ENCODE measurements around the gene MMP26.

Gene MMP26

GRCh38 chr11:4704054-4704789 lies at the start of gene MMP26:
Gene MMP26 (plus strand): TSS chr11:4704784.
- DNase-seq (ENCODE audit: low spot score), result no peak

DNA sequence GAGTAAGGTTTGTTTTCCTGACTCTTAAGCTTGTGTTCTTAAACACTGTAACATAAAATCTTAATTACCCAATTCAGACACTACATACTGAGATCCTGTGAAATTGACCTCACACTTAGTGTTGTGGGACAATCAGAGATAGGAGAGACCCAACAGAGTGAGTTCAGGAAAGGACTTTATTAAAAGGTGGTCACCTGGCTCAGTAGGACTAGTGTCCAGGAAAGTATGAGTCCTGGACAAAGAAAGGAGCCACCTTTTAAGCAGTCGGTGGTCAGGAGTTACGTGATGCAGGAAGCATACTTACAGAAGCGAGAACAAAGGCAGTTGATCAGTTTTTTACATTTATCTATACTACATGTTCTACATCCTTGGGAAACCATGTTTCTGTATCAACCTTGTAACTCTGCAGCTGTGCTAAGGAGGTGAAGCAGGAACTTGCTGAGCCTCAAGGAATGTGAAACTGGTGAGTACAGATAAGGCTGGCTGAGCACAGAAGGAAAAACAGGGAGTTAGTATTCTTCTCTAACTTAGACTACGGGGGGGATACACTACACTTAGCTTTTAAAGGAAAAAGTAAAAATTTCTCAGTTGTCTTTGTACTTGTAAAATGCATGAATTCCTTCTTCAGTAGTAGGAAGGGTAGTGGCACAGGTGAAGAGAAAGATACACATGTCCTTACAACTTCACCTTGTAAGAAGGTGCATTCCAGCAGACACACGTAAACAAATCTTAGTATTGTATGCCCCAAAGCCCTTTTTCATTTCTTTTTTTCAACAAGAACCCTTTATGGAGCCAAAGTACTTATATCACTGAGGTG lies 45.7 kb upstream of the MMP26 start:
- DNase-seq (ENCODE audit: low spot score), result no peak

DNA sequence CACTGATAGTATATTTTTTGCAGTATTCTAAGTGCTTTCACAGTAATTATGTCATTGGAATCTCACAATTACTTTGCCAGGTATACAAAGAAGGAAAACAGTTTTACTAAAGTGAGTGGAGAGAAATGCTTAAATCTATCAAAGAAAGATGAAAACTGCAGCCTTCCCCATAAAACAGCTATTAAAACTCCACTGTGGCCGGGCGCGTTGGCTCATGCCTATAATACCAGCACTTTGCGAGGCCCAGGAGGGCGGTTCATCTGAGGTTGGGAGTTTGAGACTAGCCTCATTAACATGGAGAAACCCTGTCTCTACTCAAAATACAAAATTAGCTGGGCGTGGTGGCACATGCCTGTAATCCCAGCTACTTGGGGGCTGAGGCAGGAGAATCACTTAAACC lies 41.7 kb upstream of the MMP26 start:
- no peak for DNase-seq (ENCODE audit: low spot score)

DNA sequence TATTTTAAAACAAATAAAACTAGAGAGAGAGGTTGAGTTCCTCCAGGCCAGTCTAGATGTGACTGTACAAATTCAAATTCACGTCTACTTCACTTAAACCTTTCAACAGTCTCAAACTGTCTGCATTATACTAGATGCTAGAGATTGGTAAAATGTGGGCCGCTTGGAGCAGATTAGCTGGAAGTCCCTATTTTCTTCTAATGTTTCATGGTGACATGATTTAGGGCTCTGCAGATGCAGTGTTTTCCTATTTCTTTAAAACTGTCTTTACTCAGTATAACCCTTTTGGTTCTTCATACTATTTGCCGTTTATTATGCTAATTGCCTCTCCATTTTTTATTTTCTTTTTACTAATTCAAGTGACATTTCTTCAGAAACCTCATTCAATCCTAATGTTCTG lies 40.4 kb upstream of the MMP26 start:
- DNase-seq (ENCODE audit: low spot score), result no peak

DNA sequence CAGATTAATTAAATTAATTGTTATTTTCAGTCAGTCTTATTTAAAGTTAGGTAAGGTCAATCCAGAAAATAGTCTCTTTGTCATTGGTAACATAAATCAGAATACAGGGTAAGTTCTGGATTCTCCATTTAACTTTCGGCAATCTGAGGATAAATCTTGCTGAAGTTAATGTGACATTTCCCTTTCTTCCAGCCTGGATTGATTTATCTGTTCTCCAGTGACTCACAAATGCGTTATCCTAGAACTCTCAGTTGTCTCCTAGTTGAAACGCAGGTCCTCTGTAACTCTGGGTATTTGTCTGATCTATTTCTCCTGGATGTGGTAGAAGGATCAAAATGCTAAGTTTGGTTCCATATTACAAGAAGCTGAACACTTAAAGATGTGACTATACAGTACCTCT lies 39.8 kb upstream of the MMP26 start:
- DNase-seq (ENCODE audit: low spot score), result no peak

GRCh38 chr11:4665424-4665823 lies 39.2 kb upstream of the MMP26 start:
- no peak for DNase-seq (ENCODE audit: low spot score)

- no peak for DNase-seq (ENCODE audit: low spot score)
These were observed 32.8 kb upstream of the MMP26 start for GRCh38 chr11:4671741-4672140.

DNA sequence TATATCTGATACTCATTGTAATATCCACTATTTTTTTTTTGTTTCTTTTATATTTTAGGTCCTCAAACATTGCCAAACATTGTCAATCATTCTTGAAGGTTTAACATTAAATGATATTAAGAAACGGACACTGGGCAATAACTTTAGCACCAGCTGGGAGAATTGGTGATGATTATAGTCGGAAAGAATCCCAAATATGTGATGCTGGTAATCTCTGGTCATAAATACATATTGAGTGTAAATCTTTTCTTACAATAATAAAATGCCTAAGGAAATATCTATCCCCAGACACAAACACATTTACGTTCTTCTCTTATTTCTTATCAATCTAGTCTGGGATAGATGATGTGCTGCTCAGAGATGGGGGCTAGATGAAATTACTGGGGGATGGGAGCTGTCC lies 32.1 kb upstream of the MMP26 start:
- no peak for DNase-seq (ENCODE audit: low spot score)

DNA sequence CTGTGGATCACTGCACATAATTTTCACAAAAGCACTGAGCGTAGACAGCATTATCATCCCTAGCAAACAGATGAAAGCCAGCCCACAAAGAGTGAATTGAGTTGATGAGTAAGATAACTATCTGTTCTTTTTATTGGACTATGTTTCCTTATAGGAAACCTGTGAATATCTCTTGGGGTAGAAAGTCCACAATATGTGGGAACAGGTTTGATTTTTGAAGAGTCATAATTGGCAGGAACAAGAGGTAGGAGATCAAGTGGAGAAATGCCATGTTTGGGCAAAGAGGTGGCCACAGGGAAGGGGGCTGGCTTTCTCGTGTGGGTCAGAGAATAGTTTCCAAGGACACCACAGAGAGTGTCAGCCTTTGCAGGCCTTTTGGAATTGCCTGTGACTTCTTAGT lies 30.8 kb upstream of the MMP26 start:
- DNase-seq (ENCODE audit: low spot score), result no peak

DNA sequence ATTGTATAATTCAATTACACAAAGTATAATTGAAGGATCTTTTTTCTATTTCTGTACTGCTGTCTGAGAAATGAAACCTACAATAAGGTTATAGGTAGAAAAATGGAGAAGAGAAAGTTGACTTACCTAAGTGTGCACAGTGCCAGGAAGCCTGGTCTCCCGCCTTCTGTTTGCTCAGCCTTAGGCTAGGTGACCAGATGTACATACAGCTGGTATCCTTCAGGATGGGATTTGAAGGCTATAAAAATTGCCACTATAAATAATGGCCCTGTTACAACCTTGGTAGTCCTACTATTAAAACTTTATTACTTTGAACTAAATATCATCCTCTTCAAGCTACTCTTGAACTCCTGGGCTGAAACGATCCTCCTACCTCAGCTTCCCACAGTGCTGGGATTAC lies 26.6 kb upstream of the MMP26 start:
- DNase-seq (ENCODE audit: low spot score), result no peak

- DNase-seq (ENCODE audit: low spot score), result no peak
These were observed 24.2 kb upstream of the MMP26 start for GRCh38 chr11:4680341-4680740.

- no peak for DNase-seq (ENCODE audit: low spot score)
These were observed 21.8 kb upstream of the MMP26 start for GRCh38 chr11:4682623-4683419.

DNA sequence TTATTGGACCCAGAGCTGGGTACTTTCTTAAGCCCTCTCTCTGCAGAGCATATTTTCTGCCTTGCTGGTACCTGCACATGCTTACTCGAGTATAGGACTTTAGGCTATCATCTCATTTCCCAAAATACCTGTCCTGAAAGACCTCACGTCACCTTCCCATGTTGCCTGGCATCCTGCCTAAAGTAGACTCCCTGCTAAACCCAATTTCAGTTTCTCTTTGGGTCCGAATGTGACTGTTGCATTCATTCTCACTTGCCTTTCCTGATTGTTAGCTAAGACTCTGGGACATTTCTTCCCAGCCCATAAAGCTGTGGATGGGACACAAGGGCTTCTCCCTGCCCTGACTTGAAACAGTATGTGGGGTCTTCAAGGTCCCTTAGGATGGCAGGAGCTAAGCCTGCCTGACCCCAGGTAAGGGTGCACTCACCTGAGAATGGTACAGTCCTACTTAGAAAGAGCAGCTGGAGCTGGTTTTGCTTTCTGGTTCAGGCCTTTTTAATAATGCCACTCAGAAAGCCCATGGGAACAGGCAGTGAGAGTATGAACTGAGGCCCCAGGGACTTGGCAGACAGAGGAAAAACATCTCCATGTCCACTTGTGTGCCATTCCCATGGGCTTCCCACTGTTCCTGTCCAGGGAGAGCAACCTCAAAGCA lies 19.8 kb upstream of the MMP26 start:
- DNase-seq (ENCODE audit: low spot score), result no peak

- no peak for DNase-seq (ENCODE audit: low spot score)
These were observed 9.1 kb upstream of the MMP26 start for GRCh38 chr11:4695442-4695841.

DNA sequence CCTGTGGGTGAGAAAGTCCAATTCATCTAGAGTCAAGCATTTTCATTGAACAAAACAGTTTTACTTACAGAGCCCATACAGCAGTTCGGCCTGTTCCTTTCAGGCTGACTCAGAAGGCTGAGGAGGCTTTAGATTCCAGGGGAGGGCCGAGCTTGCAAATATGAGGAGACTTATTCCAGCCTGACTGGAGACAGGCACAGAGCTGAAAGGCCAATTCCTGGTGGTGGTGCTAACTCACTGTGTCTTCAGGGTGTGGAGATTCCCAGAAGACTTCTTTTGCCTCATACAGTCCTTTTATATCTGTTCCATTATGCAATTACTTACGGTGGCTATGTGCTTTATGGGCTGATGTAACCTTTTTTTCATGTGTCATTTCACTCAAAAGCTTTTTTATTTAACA lies 7.0 kb upstream of the MMP26 start, which contains the start of gene OR51E2:
Gene OR51E2, minus strand, starts transcription at position 269 of the 400 bp plus-strand sequence. CDS start 15,142 bp downstream, outside the sequence.
- peak; percentile 18 for DNase-seq (ENCODE audit: low spot score)

DNA sequence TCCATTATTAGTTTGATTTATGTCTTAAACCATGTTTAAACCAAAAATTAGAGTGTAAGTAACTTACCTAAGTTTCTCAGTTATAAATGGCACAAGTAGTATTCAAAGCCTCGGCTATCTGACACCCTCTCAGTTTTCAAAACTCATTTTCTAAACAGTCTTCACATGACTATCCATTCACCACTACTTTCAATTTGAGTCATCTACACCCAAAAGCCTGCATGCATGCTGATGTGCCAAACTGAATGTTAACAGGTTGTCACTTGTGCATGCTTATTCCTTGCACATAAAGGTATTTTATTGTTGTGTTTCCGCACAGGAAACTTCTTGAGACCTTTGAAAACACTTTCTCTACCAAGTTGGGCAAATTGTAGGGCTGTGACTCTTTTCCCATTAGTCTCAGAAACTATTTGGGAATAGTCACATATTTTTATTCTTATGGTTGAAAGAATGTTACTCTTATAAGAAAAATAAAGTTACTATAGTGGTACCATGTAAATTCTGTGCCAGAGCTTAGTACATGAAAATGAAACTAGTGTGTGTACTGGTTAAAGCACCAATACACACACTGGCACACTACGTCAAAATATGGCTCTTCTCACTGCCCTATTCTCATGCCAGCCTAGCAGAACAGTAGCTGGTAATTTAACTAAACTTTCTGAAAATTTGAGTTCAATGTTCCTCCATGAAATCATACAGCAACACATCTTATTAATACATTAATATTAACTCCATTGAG lies 4.7 kb upstream of the MMP26 start:
- no peak for DNase-seq (ENCODE audit: low spot score)

DNA sequence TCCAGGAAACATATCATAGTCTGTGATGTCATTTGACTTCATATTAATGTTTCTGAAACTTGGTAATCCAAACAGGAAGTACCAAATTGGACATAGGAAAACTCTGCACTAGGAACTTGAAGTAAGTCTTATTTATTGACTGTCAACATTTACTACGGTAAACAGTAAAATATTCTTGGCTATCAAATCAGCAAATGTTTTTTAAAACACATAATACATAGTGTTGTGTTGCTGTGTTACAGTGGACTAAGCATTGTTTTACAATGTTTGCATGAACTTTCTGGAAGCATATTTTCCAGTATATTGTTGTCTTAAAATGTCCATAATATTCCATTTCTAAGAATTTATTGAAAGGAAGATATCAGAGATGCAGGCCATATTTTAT lies 4.2 kb upstream of the MMP26 start:
- DNase-seq (ENCODE audit: low spot score), result no peak

DNA sequence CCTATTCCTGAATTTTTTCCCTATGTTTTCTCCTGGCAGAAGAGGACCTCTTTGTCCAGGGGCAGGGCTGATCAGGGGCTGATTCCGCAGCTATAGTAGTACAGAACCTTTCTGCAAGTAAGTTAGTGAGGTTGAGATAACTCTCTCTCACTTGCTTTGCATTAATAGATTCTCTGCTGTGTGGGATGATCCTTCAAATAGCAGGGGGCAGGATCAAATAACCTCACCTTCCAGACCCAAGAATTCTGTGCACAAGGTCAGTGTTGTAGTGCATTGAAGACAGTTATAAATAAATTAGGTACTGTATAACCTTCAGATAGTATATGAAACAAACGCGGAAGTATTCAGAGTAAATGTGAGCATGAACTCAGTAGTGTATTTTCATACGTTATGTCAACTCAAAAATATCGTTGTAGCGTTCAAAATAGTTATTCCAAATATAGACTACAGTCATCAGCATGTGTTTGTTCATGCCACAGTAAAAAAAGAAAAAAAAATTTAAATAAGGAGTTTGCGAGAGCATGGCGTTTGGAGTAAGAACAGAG lies 278 bp downstream of the MMP26 start:
- DNase-seq (ENCODE audit: low spot score), result no peak

DNA sequence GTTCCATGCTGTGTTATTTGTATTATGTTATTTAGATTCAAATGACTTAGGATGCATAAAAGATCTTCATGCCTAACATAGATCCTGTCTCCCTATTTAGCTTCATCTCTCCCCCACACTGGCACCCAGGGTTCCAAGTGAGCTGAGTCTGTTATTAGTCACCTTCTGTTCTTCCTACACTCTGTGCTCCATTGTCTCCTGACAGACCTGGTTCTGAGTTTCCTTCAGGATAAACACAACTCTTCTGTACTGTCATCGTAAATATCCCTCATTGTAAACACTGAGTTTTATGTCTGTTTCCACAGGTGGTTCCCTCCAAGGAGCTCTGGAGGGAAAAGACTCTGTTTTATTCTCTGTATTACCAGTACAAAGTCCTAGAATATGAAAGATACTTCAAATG lies 8.7 kb downstream of the MMP26 start:
- DNase-seq (ENCODE audit: low spot score), result no peak

DNA sequence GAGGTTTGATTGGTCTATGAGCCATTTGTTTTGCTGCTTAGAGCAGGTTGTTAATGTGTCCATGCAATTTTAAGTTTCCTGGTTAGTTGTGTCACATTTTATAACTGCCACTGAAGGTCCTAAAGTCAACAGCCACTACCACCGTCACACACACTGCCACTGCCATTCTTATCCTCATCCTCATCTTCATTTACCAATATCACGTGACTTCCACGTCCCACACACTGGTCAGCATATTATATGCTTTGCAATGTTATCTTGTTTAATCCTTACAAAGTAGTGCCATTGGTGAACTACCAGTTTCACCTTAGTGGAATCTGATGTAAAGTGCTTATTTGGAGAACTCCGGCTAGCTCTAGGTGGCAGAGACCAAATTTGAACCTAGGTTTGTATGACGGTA lies 9.7 kb downstream of the MMP26 start:
- no peak for DNase-seq (ENCODE audit: low spot score)

Data from AG08396 (cell line).